IPS-15b (cell line): Measurements from ENCODE around the gene HRAS.

ENCODE experiments used
- H3K27me3 ChIP-seq: one replicate; pipeline ENCODE4 v1.6.1; 2013; ENCODE audit warnings: low read length; ENCODE audit not compliant: control insufficient read depth, insufficient read depth
- H3K36me3 ChIP-seq: one replicate; pipeline ENCODE4 v1.6.1; 2013; ENCODE audit warnings: low read length; ENCODE audit not compliant: control insufficient read depth, insufficient read depth
- H3K4me1 ChIP-seq: one replicate; pipeline ENCODE4 v1.6.1; 2013; ENCODE audit warnings: mild to moderate bottlenecking, low read length; ENCODE audit not compliant: control insufficient read depth, insufficient read depth
- H3K4me3 ChIP-seq: one replicate; pipeline ENCODE4 v1.5.1; 2013; ENCODE audit warnings: low read depth, low read length
- H3K9ac ChIP-seq: one replicate; pipeline ENCODE4 v1.6.1; 2013; ENCODE audit warnings: low read depth, mild to moderate bottlenecking, low read length
- H3K9me3 ChIP-seq: one replicate; pipeline ENCODE4 v1.6.1; 2013; ENCODE audit warnings: mild to moderate bottlenecking, low read length; ENCODE audit not compliant: control insufficient read depth, insufficient read depth

HRAS gene

DNA sequence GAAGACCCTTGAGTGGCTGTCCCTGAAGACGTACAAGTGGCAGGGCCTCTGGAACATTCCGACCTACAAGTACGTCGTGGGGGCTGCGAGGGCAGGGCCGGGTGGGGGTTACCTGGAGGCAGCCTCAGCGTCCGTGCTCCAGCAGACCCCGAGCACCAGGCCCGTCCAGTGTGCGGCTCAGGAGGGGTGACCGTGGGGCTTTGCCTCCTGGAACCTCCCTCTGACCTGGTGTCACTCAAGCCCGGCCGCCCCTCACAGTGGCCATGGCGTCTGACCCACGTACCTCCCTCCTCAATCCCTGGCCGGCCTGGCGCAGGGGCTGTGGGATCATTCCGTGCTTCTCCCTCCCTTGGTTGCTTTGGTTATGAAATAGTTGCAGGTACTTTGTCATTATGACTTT is 46.8 kb downstream of the HRAS start:
- Histone ChIP-seq H3K4me1 (no peaks in the 10 kb centered on the region), H3K27me3 (no peaks in the 10 kb centered on the region), H3K4me3 (no peak overlapping the region), H3K9me3 (no peaks in the 10 kb centered on the region), H3K9ac (no peak overlapping the region), H3K36me3 (peaks cover 39% of the 10 kb centered on the region)

DNA sequence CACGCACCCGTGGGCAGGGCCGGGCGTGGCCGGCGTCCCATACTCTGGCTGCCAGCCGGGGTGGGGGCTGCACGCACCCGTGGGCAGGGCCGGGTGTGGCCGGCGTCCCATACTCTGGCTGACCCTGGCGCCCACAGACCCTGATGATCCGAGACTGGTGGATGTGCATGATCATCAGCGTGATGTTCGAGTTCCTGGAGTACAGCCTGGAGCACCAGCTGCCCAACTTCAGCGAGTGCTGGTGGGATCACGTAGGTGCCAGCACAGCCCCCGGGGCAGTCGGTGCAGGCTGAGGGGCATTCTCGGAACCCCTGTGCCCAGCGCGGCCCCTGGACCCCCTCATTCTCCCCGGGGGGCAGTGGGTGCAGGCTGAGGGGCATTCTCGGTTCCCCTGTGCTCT is 47.3 kb downstream of the HRAS start:
- H3K36me3 ChIP-seq = peaks cover 38% of the 10 kb centered on the region
- no peak overlapping the region for H3K4me3 ChIP-seq
- H3K9ac ChIP-seq = no peak overlapping the region
- H3K9me3 ChIP-seq = no peaks in the 10 kb centered on the region
- H3K4me1 ChIP-seq = no peaks in the 10 kb centered on the region
- no peaks in the 10 kb centered on the region for H3K27me3 ChIP-seq

DNA sequence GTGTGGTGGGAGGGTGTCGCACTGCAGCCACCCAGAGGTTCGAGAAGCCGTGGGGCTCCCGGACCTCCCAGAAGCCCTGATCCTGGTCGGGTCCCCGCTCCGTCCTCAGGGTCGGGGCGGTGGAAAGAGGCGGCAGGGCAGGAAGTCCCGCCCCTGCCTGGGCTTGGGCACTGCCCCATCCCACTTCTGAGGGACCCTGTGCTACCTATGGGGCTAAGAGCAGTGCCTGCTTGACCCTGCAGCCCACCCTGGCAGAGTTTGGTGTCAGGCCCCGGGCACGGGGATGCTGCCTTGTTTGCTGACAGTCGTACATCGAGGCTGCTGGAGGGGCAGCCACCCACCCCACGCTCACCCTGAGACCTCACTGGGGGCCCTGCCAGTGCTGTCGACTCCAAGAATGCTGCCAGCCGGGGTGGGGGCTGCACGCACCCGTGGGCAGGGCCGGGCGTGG is 47.8 kb downstream of the HRAS start:
- no peak overlapping the region for H3K9ac ChIP-seq
- H3K27me3 ChIP-seq = no peaks in the 10 kb centered on the region
- no peaks in the 10 kb centered on the region for H3K9me3 ChIP-seq
- H3K4me1 ChIP-seq = no peaks in the 10 kb centered on the region
- peaks cover 33% of the 10 kb centered on the region for H3K36me3 ChIP-seq
- no peak overlapping the region for H3K4me3 ChIP-seq

DNA sequence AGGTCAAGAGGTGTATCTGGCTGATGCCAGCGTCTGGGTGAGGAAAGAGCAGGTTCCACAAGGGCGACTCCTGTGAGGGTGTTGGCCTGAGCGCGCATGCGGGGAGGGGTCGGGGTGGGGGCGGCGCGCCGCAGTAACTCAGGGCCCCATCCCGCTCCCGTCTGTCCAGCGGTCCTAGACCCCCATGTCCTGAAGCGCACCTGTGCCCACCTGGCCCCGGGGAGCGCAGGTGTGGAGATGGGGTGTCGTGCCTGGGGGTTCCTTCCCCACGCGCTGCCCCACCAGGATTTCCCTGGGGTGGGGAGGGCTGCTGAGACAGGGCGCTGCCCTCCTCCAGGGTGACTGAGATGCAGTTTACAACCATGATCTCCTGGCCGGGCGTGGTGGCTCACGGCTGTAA is 49.2 kb downstream of the HRAS start:
- H3K27me3 ChIP-seq = no peaks in the 10 kb centered on the region
- no peak overlapping the region for H3K4me3 ChIP-seq
- H3K9me3 ChIP-seq = no peaks in the 10 kb centered on the region
- H3K4me1 ChIP-seq = no peaks in the 10 kb centered on the region
- H3K36me3 ChIP-seq = peaks cover 29% of the 10 kb centered on the region
- H3K9ac ChIP-seq = no peak overlapping the region

DNA sequence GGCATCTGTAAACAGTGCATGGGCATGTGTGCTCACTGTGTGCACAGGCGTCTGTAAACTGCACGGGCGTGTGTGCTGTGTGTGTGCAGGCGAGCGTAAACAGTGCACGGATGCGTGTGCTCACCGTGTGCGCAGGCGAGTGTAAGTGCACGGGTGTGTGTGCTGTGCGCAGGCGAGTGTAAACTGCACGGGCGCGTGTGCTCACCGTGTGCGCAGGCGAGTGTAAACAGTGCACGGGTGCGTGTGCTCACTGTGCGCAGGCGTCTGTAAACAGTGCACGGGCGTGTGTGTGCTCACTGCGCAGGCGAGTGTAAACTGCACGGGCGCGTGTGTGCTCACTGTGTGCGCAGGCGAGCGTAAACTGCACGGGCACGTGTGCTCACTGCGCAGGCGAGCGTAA is 50.8 kb downstream of the HRAS start:
- Histone ChIP-seq H3K36me3 (peaks cover 14% of the 10 kb centered on the region), H3K4me1 (no peaks in the 10 kb centered on the region), H3K9me3 (no peaks in the 10 kb centered on the region), H3K9ac (no peak overlapping the region), H3K4me3 (no peak overlapping the region), H3K27me3 (no peaks in the 10 kb centered on the region)
